ENCODE results near the gene ABCA6.

Gene ABCA6

GRCh38 chr17:69048634-69049033, 93.1 kb downstream of the ABCA6 start:
- DNase-seq (ENCODE audit: low read depth, low spot score): no peak

DNA sequence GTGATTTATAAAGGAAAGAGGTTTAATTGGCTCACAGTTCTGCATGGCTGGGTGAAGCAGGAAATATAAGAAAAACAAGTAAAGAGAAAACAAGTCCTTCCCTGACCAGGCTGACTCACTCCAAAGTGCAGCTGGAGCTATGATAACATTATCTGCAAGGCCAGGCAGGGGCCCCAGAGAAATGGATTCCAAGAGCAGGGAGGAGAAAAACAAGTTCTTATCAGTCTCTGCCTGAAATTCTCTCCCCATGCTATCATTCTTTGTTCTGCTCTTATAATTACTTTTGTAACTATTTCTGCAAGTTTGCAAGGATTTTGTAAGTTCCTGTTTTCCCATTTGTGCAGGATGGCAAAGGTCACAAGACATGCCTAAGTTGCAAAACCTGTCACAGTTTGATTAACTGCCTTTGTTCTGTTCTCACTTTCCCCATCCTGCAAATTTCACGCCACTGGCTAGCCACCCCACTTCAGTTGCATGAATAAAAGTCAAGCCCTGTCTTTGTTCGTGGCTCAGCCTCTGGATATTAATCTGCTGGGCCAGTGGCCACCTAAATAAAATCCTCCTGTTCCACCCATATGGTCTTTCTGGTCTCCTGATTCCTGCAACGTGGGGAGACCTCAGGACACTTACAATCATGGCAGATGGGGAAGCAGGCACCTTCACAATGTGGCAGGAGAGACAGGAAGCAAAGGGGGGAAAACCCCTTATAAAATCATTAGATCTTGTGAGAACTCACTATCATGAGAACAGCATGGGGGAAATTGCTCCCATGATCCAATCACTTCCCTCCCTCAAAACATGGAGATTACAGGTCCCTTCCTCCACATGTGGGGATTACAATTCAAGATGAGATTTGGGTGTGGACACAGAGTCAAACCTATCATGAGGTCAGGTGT, 94.1 kb downstream of the ABCA6 start:
- peak; percentile 43 for DNase-seq (ENCODE audit: low read depth, low spot score)

- no peak for DNase-seq (ENCODE audit: low read depth, low spot score)
Measured at GRCh38 chr17:69046121-69046807, 95.4 kb downstream of the ABCA6 start.

- DNase-seq (ENCODE audit: low read depth, low spot score): no peak
Measured at GRCh38 chr17:69045646-69046045, 96.0 kb downstream of the ABCA6 start.

- DNase-seq (ENCODE audit: low read depth, low spot score): no peak
Measured at GRCh38 chr17:69044371-69044770, 97.3 kb downstream of the ABCA6 start.

DNA sequence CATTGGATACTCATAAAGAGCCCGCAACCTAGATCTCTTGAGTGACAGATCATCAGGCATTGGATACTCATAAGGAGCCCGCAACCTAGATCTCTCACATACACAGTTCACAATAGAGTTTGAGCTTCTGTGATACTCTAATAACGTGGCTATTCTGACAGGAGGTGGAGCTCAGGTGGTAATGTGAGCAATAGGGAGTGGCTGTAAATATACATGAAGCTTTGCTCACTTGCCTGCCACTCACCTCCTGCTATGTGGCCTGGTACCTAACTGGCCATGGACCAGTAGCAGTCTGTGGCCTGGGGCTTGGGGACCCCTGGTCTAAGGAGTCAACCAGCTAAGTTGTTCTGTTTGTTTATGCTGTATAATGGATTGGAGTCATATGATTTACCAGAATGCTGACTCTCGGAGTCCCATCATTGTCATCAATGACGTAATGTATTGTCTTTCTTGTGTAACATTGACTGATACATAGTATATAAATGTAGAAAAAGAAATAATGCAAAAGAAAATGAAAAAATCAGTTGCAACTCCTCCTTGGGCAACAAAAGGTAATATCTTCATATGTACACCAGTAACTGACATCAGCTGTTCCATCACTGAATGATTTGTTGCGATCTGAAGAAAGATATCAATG, 98.5 kb downstream of the ABCA6 start:
- DNase-seq (ENCODE audit: low read depth, low spot score): no peak

DNA sequence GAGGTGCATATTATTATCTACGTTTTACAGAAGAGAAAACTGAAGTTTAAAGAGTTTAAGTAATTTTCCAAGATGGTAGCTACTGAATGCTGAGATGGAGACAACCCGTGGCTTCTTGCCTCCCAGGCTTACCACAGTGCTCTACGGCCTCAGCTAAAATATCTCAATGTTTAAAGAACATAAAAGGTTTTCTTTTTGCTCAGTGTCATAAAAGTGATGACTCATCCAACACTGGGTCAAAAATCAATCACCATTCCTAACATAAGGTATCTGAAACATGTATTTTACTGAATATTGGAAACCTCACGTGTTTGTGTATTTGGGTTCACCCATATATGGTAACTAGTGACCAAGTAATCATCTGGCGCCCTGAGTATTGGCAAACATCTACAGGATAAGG, 99.4 kb downstream of the ABCA6 start:
- no peak for DNase-seq (ENCODE audit: low read depth, low spot score)

GRCh38 chr17:69031839-69032238, 109.9 kb downstream of the ABCA6 start:
- DNase-seq (ENCODE audit: low read depth, low spot score): no peak

DNA sequence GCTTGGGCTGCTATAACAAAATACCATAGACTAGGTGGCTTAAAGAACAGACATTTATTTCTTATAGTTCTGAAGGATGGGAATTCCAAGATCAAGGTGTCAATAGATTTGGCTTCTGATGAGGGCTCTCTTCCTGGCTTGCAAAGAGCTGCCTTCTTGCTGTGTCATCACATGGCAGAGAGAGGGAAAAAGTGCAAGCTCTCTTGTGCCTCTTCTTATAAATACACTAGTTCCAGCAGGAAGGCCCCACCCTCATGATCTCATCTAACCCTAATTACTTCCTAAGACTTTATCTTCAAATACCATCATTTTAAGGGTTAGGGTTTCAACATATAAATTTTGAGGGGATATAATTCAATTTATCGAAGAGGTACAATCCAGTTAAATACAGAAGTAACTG, 111.5 kb downstream of the ABCA6 start:
- DNase-seq (ENCODE audit: low read depth, low spot score): no peak
